TTC549 (cell line): ENCODE data around the gene COX6A1.

Experiments
- FAIRE-seq: peaks from 2 replicates; lab custom pipeline; 2012; peaks lifted over from hg19 to GRCh38; lab: Jason Lieb, UNC

COX6A1 gene

DNA sequence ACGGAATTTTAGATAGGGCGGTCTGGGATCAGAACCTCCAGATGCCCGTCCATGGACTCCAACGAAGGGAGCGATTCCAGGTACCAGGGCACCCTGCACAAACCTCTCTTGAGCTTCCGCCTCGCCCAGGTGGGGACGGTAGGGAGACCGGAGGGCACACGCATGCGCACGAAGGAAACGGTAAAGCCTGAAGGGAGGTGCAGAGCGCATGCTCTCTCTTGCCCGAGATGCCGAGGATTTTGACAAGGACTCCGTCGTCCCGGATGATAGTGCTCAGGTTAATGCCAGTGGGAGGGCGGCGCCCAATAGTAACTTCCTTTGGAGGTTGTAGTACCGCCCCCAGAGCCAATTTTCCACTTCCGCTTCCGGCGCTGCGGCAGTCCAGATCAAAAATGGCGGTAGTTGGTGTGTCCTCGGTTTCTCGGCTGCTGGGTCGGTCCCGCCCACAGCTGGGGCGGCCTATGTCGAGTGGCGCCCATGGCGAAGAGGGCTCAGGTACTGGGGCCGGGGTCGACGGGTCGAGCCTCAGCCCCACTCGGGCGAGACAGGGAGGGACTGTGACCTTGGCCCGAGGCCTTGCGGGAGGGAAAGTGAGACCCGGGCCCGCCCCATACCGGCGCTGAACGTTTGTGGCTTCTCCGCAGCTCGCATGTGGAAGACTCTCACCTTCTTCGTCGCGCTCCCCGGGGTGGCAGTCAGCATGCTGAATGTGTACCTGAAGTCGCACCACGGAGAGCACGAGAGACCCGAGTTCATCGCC is at the start of gene COX6A1:
TSS of gene COX6A1 (plus strand) at position 379 of the 760 bp plus-strand sequence. CDS start at position 393, 14 bp downstream.
- peak; percentile 82 for FAIRE-seq

- FAIRE-seq: no peak
These were observed 49.0 kb upstream of the COX6A1 start for GRCh38 chr12:120388691-120389481.

GRCh38 chr12:120390540-120391120 is 47.3 kb upstream of the COX6A1 start:
- no peak for FAIRE-seq

GRCh38 chr12:120394483-120395367 is 43.2 kb upstream of the COX6A1 start:
- no peak for FAIRE-seq

DNA sequence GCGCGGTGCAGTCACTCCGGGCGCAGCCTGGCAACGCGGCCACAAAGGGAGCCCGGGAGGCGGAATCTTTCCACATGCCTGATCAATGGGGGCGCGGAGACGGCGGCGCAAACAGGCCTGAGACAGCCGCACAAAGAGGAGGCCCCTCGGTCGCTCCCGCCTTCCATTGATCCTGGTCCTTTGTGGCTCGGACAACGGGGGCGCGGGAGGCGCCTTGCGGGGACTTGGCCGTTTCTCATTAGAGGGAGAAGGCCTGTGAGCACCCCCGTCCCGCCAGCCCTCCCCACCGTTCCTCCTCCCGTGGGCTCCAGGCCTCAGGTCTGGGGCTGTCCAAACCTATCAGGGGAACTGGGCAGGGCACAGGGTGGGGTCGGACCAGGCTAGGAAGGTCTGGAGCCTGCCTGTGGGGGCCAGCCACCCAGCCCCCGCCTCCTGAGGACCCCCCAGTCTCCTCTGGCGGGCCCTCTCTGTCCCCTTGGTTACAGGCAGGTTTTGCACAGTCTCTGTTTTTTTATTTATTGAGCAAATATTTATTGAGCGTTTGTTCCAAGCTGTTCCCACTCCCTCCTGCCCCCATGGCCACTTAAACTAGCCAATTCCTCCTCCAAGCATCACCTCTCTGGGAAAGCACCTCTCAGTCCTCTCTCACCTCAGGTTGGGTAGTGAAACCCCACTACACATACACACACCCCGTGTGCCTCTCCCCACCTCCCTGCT is 39.9 kb upstream of the COX6A1 start:
- no peak for FAIRE-seq

DNA sequence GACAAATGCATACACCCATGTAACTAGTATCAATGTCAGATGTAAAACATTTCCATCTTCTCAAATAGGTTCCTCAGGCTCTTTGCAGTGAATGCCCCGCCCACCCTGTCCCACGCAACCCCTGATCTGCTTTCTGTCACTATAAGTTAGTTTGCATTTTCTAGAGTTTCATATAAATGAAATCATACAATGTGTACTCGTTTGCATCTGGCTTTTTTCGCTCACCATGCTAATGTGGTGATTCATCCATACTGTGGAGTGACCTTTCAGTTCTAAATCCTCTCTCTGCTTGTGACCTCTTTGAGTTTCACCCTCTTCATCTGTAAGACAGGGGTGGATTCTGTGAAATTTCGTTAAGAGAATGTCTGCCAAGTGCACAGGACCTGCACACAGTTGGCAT is 38.4 kb upstream of the COX6A1 start:
- FAIRE-seq: no peak

DNA sequence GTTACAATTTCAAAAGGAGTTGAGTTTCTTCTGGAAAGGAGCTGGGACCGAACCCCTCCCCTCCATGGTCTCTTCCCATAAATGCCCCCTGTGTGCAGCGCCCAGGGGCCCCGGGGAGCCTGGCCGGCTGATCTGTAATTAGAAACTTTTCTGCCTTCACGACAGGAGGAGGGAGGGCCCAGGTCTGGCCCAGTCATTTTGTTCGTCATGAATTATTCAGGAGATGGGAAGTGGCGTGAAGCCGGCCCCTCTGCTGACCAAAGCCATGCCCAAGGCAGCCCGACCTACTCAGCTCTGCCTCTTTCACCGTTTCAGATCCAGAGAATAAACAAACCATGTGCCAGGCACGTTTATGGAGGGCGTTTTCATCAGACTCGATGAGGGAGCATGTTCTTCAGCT is 35.7 kb upstream of the COX6A1 start:
- no peak for FAIRE-seq

DNA sequence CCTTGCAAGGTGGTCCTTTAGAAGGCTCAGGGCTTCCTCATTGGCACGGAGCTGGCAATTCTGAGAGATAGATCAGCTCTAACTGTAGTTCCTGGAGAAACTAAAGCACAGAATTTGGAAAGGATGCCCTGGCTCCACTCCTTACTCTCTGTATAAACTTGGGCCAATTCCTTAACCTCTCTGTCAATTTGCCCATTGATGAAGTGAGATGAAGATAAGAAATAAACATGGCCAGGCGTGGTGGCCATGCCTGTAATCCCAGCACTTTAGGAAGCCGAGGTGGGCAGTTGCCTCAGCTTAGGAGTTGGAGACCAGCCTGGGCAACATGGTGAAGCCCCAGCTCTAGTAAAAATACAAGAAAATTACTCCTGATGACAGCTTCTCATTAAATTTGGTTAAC is 34.0 kb upstream of the COX6A1 start:
- FAIRE-seq: no peak

DNA sequence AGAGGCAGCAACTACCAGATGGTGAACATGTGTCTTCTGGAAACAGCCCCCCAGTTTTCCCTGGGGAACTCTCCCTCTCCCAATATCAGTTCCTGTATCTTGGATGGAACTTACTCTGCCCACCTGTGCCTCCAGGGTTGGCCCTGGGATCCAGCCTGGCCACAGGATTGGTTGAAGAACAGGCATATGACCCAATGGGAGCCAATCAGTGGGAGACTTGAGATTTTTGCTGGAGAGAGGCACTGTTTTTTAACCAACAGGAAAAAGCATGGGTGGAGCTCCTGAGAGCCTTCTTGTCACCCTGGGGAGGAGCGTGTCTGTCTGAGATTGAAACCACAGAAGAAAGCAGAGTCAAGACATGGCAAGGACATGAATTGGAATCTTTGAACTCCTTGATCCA is 33.6 kb upstream of the COX6A1 start:
- FAIRE-seq: no peak

GRCh38 chr12:120406069-120406468 is 31.8 kb upstream of the COX6A1 start:
- no peak for FAIRE-seq

- FAIRE-seq: no peak
These were observed 31.4 kb upstream of the COX6A1 start for GRCh38 chr12:120406553-120406952.

DNA sequence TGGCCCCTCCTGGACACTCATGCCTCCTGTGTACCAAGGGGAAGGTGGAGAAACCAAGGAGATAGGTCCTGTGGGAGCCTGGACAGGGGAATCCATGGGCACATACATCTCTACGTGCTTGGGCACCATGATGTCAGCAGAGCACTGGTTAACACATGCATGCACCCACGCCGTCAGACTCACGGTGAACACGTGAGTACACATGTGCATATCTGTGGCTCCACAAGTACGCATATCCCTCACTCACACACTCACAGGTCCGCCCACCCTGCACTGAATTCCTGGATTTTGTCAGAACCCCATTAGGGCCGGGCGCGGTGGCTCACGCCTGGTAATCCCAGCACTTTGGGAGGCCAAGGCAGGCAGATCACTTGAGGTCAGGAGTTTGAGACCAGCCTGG is 29.1 kb upstream of the COX6A1 start:
- FAIRE-seq: no peak

DNA sequence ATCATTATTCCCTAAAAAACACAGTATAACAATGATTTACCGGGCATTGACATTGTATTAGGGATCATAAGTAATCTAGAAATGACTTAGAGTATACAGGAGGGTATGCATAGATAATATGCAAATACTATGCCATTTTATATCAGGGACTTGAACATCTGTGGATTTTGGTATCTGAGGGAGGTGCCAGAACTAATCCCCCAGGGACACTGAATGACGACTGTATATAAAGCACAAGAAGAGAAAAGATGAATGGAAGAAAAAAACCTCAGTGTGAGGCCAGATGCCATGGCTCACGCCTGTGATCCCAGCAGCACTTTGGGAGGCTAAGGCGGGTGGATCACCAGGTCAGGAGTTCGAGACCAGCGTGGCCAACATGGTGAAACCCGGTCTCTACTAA is 25.5 kb upstream of the COX6A1 start:
- FAIRE-seq: no peak

- FAIRE-seq: no peak
These were observed 23.8 kb upstream of the COX6A1 start for GRCh38 chr12:120413901-120414695.

- FAIRE-seq: no peak
These were observed 21.3 kb upstream of the COX6A1 start for GRCh38 chr12:120416490-120417216.

- FAIRE-seq: no peak
These were observed 19.9 kb upstream of the COX6A1 start for GRCh38 chr12:120417917-120418580.

GRCh38 chr12:120421701-120422100 is 16.2 kb upstream of the COX6A1 start:
- FAIRE-seq: no peak

DNA sequence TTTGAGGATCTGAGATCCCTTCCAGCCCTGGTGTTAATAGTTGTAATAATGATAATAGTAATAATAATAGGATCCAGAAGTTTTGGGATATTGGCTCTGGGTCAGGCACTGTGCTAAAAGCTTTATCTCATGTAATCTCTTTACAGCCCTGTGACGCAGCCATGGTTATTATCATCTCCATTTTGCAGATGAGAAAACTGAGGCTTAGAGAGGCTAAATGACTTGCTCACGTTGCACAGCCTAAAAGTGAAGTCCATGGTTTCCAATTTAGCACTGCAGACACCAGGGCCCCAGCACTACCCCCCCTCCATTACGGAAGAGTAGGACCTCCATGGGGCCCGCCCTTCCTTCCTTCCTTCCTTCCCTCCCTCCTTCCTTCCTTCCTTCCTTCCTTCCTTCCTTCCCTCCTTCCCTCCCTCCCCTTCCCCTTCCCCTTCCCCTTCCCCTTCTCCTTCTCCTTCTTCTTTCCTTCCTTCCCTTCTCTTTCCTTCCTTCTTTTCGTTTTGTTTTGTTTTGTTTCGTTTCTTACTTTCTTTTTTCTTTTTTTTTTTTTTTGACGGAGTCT is 14.9 kb upstream of the COX6A1 start:
- FAIRE-seq: no peak

DNA sequence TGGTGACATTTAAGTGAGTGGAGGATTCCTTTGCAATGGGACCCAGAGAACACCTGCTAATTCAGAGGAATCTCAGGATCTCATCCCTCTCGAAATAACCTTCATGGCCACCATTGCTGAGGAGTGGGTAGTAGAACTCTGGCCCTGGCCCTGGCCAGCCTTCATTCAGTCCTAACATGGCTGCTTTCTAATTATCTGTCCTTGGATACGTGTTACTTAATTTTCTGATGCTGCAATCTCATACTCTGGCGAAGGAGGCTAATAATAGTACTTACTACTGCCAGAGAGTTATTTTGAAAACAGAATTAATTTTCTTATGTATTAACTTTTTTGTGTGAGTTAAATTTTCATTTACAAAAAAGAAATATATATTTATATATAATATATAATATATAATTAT is 12.1 kb upstream of the COX6A1 start:
- no peak for FAIRE-seq
